AML-193 (cell line): ENCODE data around the gene RNF152.

Experiments used
- DNase-seq, 2 experiments: peaks; one replicate each; lab custom pipeline; 2025; lab: John Stamatoyannopoulos, UW

RNF152 gene

GRCh38 chr18:61854578-61855448 lies 38.0 kb downstream of the RNF152 start:
- no peak for DNase-seq

GRCh38 chr18:61853855-61854254 lies 39.0 kb downstream of the RNF152 start:
- no peak for DNase-seq

DNA sequence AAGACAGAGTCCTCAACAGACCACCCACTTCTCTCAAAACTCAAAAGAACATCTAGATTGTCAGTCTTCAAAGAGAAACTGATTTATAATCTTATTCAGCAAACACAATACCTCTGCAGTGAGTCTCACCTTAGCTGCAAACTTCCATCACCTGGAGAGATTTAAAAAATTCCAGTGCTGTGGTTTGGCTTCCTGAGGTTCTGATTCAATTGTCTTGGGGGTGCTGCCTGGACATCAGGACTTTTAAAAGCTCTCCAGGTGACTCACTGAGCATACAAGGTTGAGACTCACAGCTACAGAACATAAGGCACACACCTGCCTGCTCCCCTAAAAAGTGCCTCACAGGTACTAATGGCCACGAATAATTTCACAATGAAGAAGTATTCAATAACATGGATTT lies 40.3 kb downstream of the RNF152 start:
- DNase-seq: no peak

DNA sequence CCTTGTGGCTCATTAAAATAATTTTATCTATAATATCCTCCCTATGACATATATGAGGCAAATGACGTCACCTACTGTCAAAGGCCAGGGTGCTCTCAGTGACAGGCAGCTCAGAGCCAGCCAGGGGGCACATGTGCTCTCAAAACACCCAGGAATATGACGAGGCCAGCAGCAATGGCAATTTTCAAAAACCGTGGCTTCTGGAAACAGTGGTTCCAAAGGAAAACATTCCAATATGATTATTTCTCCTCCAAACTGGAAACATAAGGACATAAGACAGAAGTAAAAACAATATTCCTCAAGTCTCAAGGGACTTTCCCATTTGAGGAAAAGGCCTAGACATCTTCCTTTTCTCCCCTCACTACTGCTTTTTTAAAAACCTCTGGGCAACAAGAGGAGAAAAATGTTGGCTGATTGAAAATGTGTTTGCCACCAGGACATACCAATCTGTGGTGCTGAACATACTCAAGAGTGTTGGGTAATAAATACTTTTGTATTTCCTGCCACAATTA lies 40.8 kb downstream of the RNF152 start:
- DNase-seq: no peak

DNA sequence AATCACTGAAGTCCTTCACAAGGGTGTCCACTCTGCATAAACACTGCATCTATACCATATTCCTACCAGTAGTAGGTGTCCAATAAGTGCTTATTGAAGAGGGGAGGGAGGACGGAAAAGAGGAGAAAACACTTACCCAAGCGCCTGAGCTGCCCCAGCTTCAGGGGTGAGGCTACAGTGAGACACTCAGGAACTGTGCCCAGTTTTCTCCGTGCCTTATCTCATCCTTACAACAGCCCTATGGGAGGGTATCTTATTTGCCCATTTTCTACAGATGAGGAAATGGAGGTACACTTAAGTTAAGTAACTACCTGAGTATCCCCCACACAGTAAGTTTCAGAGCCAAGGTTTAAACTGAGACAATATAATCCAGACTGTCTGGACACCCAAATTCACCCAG lies 41.5 kb downstream of the RNF152 start:
- no peak for DNase-seq

GRCh38 chr18:61850756-61851155 lies 42.1 kb downstream of the RNF152 start:
- DNase-seq: no peak

DNA sequence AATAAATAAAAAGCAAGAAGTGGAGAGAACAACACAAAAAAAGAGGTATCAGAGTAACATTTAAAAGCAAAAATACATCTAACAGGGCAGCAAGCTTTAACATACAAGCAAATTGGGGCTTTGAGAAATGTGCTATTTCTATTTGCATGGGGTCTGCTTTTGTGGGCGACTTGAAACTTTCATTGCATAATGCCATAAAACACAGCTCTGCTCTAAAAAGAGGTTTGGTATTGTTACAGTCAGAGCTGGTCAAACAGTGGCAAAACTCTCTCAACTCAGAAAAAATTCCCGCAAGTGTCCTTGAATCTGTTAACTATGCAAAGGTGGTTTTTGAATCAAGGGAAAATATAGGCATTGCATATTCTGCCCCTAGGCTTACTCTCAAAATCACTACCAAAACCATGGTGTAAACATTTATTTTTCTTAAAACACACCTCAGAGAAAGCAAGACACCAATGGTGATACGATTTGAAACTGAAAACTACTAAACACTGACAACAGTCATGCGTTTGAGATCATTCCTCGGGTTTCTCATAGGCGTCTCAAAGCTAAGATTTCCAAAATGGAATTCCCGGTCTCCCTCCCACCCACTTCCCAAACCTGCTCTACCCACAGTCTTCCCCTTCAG lies 45.5 kb downstream of the RNF152 start:
- no peak for DNase-seq

- no peak for DNase-seq
These were observed 47.6 kb downstream of the RNF152 start for GRCh38 chr18:61845197-61845596.

- DNase-seq: no peak
These were observed 48.1 kb downstream of the RNF152 start for GRCh38 chr18:61844726-61845125.

DNA sequence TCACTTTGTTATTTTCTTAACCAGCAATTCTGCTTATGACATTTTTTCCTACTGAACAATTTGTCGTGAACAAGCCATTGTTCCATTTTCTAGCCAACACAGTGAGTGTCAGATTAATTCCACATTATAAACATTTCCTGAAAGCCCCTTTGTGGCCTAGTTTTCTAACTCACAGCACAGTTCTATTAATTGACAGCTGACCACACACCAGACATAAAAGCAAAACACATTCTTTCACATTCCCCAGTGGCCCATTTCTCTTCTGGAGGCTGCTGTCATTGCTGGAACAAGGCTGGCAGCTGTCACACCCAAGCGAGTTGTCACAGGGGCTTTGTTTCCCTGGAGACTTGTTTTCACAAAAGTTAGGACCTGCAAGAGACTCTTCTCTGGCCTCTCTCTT lies 50.7 kb downstream of the RNF152 start:
- no peak for DNase-seq

GRCh38 chr18:61841706-61842105 lies 51.1 kb downstream of the RNF152 start:
- no peak for DNase-seq

DNA sequence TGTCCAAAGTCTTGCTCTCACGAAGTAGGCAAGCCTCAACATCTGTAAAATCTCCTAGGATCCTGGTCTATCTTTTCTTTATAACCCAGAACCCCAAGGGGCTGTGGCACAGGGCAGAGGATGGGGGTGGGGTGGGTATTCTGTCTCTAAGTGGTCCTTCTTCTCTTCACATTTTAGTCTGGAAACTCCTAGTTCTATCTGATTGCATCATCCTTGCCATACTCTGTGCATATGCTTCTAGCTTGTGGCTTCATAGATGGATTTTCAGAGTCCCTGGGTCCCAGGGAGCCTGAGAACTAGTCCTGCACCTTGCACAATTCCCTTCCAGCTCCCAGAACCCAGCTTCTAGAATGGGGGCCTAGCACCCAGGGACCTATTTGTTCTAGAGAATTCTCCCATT lies 52.5 kb downstream of the RNF152 start:
- no peak for DNase-seq

DNA sequence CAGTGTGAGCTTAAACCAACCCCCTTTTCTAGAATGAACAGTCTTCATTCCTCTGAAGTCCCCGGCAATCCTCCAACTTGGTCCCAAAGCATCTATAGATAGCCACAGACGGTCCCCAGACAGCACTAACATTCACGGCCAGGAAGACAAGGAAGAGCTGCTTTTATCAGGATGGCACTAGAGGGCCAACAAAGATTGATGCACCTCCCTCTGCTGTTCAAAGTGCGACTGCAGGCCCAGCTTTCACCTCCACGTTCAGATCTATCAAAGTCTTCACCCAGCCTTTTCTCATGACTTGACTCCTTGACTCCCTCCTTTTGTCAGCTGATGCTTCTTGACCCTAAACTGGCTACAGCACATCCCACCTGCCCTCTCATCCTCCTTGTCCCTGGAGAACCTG lies 54.3 kb downstream of the RNF152 start:
- no peak for DNase-seq

GRCh38 chr18:61833978-61834377 lies 58.8 kb downstream of the RNF152 start:
- DNase-seq: no peak

- peak; percentile 6 to 16 for DNase-seq
These were observed 59.4 kb downstream of the RNF152 start for GRCh38 chr18:61833387-61833786.

GRCh38 chr18:61832858-61833257 lies 59.9 kb downstream of the RNF152 start:
- DNase-seq: no peak

DNA sequence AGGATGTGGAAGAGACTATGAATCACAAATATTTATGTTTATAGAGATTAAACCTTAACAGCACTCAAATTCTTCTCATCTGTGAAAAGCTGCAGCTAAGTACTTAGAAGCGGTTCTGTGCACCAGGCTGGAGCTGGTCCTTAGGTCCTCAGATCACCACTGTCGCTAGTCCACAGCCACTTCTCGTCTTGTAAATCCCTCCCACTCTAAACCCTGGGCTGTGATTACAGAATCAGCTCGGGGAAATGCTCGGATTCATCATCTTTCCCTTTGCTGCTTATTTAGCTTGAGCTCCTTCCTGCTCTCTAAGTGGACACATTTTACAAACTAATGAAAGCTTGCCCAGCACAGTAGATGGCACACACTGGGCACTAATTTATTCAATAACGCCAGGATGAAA lies 61.7 kb downstream of the RNF152 start:
- no peak for DNase-seq

GRCh38 chr18:61829108-61829507 lies 63.7 kb downstream of the RNF152 start:
- DNase-seq: no peak

- no peak for DNase-seq
These were observed 65.2 kb downstream of the RNF152 start for GRCh38 chr18:61827591-61827990.

GRCh38 chr18:61825386-61825785 lies 67.4 kb downstream of the RNF152 start:
- DNase-seq: no peak

DNA sequence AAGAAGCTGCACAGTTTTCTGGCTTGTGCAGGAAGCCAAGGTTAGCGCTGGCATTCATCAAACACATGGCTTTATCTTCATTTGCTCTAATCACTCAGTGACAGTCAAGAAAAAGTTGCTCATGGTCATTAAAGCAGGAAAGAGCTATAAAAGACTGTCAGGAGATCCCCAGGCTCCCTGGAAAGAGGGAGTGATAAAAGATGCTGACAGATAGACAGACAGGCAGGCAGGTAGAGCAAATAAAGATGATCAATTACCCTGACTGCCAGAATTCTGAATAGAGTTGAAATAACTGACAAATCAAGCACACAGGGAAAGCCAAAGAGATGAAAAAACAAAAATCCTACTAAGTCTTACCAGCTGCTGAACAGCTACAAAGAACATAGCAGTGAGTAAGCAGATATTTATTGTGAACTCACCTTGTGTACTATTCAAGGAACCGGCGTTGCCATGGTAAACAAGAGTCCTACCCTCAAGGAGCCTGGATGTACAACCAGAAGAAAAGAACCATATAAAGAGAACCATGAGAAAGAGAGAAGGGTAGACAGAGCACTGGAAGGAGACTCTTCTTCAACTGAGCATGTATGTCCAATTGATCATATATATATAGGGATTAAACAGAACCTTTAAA lies 68.0 kb downstream of the RNF152 start:
- DNase-seq: no peak

DNA sequence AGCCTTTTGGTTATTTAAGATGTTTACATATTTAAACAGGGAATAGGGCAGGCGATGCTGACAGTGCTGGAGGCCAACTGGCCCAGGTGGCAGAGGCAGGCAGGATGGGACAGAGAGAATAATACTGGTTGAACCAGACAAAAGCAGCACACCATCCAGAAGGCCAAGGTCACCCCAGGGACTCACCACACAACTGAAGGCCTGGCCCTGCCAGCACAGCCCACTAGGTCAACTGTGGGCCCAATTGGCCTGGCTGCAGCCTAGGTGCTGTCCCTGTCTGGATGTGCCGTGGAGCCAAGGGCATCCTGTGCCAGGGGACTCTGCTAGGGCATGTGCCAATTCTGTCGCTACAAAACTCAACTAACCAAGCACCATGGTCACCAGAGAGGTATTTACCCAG lies 69.2 kb downstream of the RNF152 start:
- DNase-seq: no peak

GRCh38 chr18:61822879-61823278 lies 69.9 kb downstream of the RNF152 start:
- DNase-seq: no peak
